Heart left ventricle (tissue), 16 donors: ENCODE results near the gene SEC61G. TPM values are rescaled to one million over a fixed set of nuclear protein-coding genes. Genes with fewer than 3 reads are reported as not detected.
A peak's percentile ranks its signal among the peaks of the same experiment; 100 is the strongest.

Experiments used
- ATAC-seq, 4 donors: fragments of 200-7000 bp; cut with Tn5 transposase; one replicate each; pipeline ENCODE4 v1.9.1; 2020 to 2022; ENCODE audit warnings: moderate library complexity in 4 of 4, mild to moderate bottlenecking in 3 of 4, moderate number of reproducible peaks in 1 of 4
- DNase-seq, 5 donors: peaks; one replicate each; pipeline ENCODE4 v3.0.0-alpha.2; 2020
- H3K27ac ChIP-seq, 12 donors: fragments of 200-600 bp; sonication (generic) in 4 of 12; one replicate each; pipeline versions ENCODE4 v1.5.0 to v1.8.0; 2016 to 2022; ENCODE audit warnings: mild to moderate bottlenecking in 2 of 12
- H3K27me3 ChIP-seq, 9 donors: fragments of 200-600 bp; sonication (generic) in 2 of 9; one replicate each; pipeline versions ENCODE4 v1.5.1 to v1.8.0; 2016 to 2022; ENCODE audit warnings: mild to moderate bottlenecking in 3 of 9
- H3K36me3 ChIP-seq, 9 donors: fragments of 200-600 bp; sonication (generic) in 2 of 9; one replicate each; pipeline versions ENCODE4 v1.5.0 to v1.8.0; 2018 to 2022; ENCODE audit warnings: mild to moderate bottlenecking in 2 of 9
- H3K4me1 ChIP-seq, 12 donors: fragments of 200-600 bp; sonication (generic) in 4 of 12; one replicate each; pipeline versions ENCODE4 v1.5.0 to v1.8.0; 2016 to 2022; ENCODE audit warnings: mild to moderate bottlenecking in 3 of 12
- H3K4me3 ChIP-seq, 12 donors: fragments of 200-600 bp; sonication (generic) in 4 of 12; one replicate each; pipeline versions ENCODE4 v1.5.0 to v1.8.0; 2017 to 2022; ENCODE audit warnings: mild to moderate bottlenecking in 9 of 12, moderate library complexity in 4 of 12
- H3K9me3 ChIP-seq, 12 donors: fragments of 200-600 bp; sonication (generic) in 4 of 12; one replicate each; pipeline versions ENCODE4 v1.5.0 to v1.8.0; 2016 to 2022; ENCODE audit warnings: mild to moderate bottlenecking in 1 of 12
- CTCF ChIP-seq, 12 donors: fragments of 200-600 bp; sonication (generic) in 4 of 12; IDR thresholded peaks; one replicate each; pipeline versions ENCODE4 v1.5.0 to v1.8.0; 2018 to 2022; ENCODE audit warnings: antibody characterized with exemption in 12 of 12, mild to moderate bottlenecking in 5 of 12
- POLR2A ChIP-seq, 2 donors: fragments of 450-650 bp; IDR thresholded peaks; one replicate each; pipeline ENCODE4 v1.6.1; 2017; ENCODE audit warnings: antibody characterized with exemption in 2 of 2, mild to moderate bottlenecking in 2 of 2, moderate library complexity in 2 of 2
- WGBS, 4 donors: extraction: QIAGEN DNeasy Blood & Tissue Kit in 2 of 4; methylation state at CpG; one replicate each; pipeline versions ENCODE4 v1.1.5 to v1.1.7; 2013 to 2018; 5-methylcytosine and 5-hydroxymethylcytosine counted together
- intact Hi-C, 10 donors: fragments of 100-400 bp; cut with DNase I; formaldehyde crosslinking; loops; one replicate each; pipeline versions ENCODE4 v1.11.1 to v1.14.2; 2022
- polyA plus RNA-seq, 2 donors: library from polyadenylated mRNA; stranded (reverse); fragments of 200-250 nt; gene quantifications; one replicate each; pipeline ENCODE4 v1.2.3, GENCODE V29; 2013
- total RNA-seq, 9 donors: library from RNA; depleted of rRNA in 2 of 9; stranded (reverse); fragments of >200 nt in 2 of 9; fragmentation: NEBNext Ultra II Directional in 3 of 9; extraction: Animal tissue kit (Norgen Biotek cat#: 25700) in 3 of 9; gene quantifications; one replicate each; pipeline versions ENCODE4 v1.1.0 to v1.2.4, GENCODE V29; 2016 to 2023
- donor health status: ischemic (EF 13 %, LVEDD 7.1; RV severe dilation, severe dysfunction).
- donor health status: healthy with polysubstance abuse.
- donor health status: DM: no; HTN: yes; CAD: no.
- donor health status: DM: no; HTN: no; CAD: no.
- donor health status: ischemic (EF 25% LVEDD 6.9; RV normal size, moderate dysfunction).
- donor health status: ischemic (EF 25% LVEDD 5.7; RV mildly dilated, moderate dysfunction).
- donor health status: healthy.
- donor health status: DM: yes; HTN: yes; CAD: no.
- donor health status: ischemic (EF 35%, LVEDD 5.7; RV mildly dilated, moderate dysfunction).
- donor health status: nonischemic (EF 11% LVEDD 7.7; RV severe dilation, severe dysfunction).
- donor health status: DM: yes; HTN: yes; CAD: no.
- donor health status: PGD.
- donor health status: ischemic (EF 29% LVEDD 5.4; RV normal size, mild dysfunction).
- donor health status: nonischemic (EF 23%, LVEDD 6.1; RV moderate dilation, normal function).

The SEC61G gene
- total and polyA plus RNA-seq, 11 donors = 65.7 to 629 (median 106) TPM

GRCh38 chr7:54773472-54774399 lies 14.7 kb upstream of the SEC61G start:
- no peaks in the 10 kb centered on the region for H3K9me3 ChIP-seq
- peak overlapping the region in 10 of 12 donors; percentile 6 to 60 (median 39) for H3K4me3 ChIP-seq
- WGBS, 4 donors = 24 to 27% (median 25%) methylated on average over 18 of the region's 18 CpGs
- no peaks in the 10 kb centered on the region for H3K36me3 ChIP-seq
- no peak overlapping the region for H3K27ac ChIP-seq
- peaks cover 0 to 19% (median 0%) of the 10 kb centered on the region in 9 donors for H3K27me3 ChIP-seq
- H3K4me1 ChIP-seq = peaks cover 0 to 5% (median 0%) of the 10 kb centered on the region in 12 donors
- TF ChIP-seq POLR2A (IDR thresholded peaks at IDR 0.05) = no peak
- TF ChIP-seq CTCF (IDR thresholded peaks at IDR 0.05) = peak; percentile 61 to 89 (median 82)
- intact Hi-C loops = loop anchor here in 9 of 10 donors (1.0 to 10.0 kb wide), 7 partner anchors 64 to 644 kb away; no protein-coding TSS in a partner anchor
- ATAC-seq (peak; percentile 82 to 97 (median 93)), DNase-seq (peak; percentile 77 to 84 (median 80))

- H3K4me1 ChIP-seq = peaks cover 0 to 5% (median 0%) of the 10 kb centered on the region in 12 donors
- H3K36me3 ChIP-seq = no peaks in the 10 kb centered on the region
- H3K4me3 ChIP-seq = no peak overlapping the region
- no peak for ATAC-seq
- DNase-seq = no peak
- TF ChIP-seq POLR2A (IDR thresholded peaks at IDR 0.05) = no peak
- TF ChIP-seq CTCF (IDR thresholded peaks at IDR 0.05) = no peak
- H3K27ac ChIP-seq = no peak overlapping the region
- intact Hi-C loops = no loop called here
- H3K27me3 ChIP-seq = peaks cover 0 to 30% (median 0%) of the 10 kb centered on the region in 9 donors
- no peaks in the 10 kb centered on the region for H3K9me3 ChIP-seq
- 86 to 89% (median 87%) methylated on average over 2 of the region's 2 CpGs for WGBS, 4 donors
These were observed 10.2 kb upstream of the SEC61G start for GRCh38 chr7:54769203-54769602.

- Histone ChIP-seq H3K36me3 (no peaks in the 10 kb centered on the region), H3K9me3 (no peaks in the 10 kb centered on the region), H3K27me3 (peaks cover 0 to 30% (median 0%) of the 10 kb centered on the region in 9 donors), H3K4me3 (no peak overlapping the region), H3K27ac (no peak overlapping the region), H3K4me1 (peaks cover 0 to 4% (median under 1%) of the 10 kb centered on the region in 12 donors)
- WGBS, 4 donors = 91 to 97% (median 94%) methylated on average over 9 of the region's 9 CpGs
- ATAC-seq (no peak), DNase-seq (no peak)
- TF ChIP-seq CTCF (IDR thresholded peaks at IDR 0.05) (no peak), POLR2A (IDR thresholded peaks at IDR 0.05) (no peak)
- intact Hi-C loops = no loop called here
These were observed 5.8 kb upstream of the SEC61G start for GRCh38 chr7:54764861-54765260.

GRCh38 chr7:54757711-54758110 lies 1.3 kb downstream of the SEC61G start:
- ATAC-seq (no peak), DNase-seq (no peak)
- intact Hi-C loops = loop anchor here in 2 of 10 donors (5.0 to 10.0 kb wide), 2 partner anchors 610 to 1237 kb away; partner anchors contain the start of gene LANCL2 (in 1 of the 2)
- Histone ChIP-seq H3K4me1 (peaks cover 0 to 40% (median 26%) of the 10 kb centered on the region in 12 donors), H3K36me3 (peaks cover 0 to 39% (median 31%) of the 10 kb centered on the region in 9 donors), H3K27ac (no peak overlapping the region), H3K27me3 (no peaks in the 10 kb centered on the region), H3K9me3 (no peaks in the 10 kb centered on the region), H3K4me3 (peak overlapping the region in 11 of 12 donors; percentile 82 to 100 (median 94))
- TF ChIP-seq POLR2A (IDR thresholded peaks at IDR 0.05) = no peak
- no peak for TF ChIP-seq CTCF (IDR thresholded peaks at IDR 0.05)
- 63 to 72% (median 68%) methylated on average over 6 of the region's 6 CpGs for WGBS, 4 donors
